ENCODE measurements around the gene AFM.

AFM gene

GRCh38 chr4:73439445-73439844 is 42.1 kb upstream of the AFM start:
- no peak for TF ChIP-seq MAX (IDR thresholded peaks at IDR 0.05; ENCODE audit: low read depth, low read length)
- no peak for TF ChIP-seq CTCF (IDR thresholded peaks at IDR 0.05; ENCODE audit: low read depth, low read length)
- TF ChIP-seq MYC (IDR thresholded peaks at IDR 0.05; ENCODE audit: low read depth, low read length), result no peak
- TF ChIP-seq POLR2A (IDR thresholded peaks at IDR 0.05; ENCODE audit: extremely low read depth, insufficient read length), result no peak

GRCh38 chr4:73439991-73440390 is 41.6 kb upstream of the AFM start:
- TF ChIP-seq MYC (IDR thresholded peaks at IDR 0.05; ENCODE audit: low read depth, low read length) (no peak), MAX (IDR thresholded peaks at IDR 0.05; ENCODE audit: low read depth, low read length) (no peak), CTCF (IDR thresholded peaks at IDR 0.05; ENCODE audit: low read depth, low read length) (no peak), POLR2A (IDR thresholded peaks at IDR 0.05; ENCODE audit: extremely low read depth, insufficient read length) (no peak)
- DNase-seq (ENCODE audit: low read depth), result no peak
- no peak overlapping the region for H3K4me3 ChIP-seq (ENCODE audit: low read depth, low read length)

More at GRCh38 chr4:73439445-73439844, 42.1 kb upstream of the AFM start:
- DNase-seq (ENCODE audit: low read depth), result no peak
- no peak overlapping the region for H3K4me3 ChIP-seq (ENCODE audit: low read depth, low read length)

GRCh38 chr4:73440653-73441052 is 40.9 kb upstream of the AFM start:
- TF ChIP-seq MAX (IDR thresholded peaks at IDR 0.05; ENCODE audit: low read depth, low read length) (no peak), POLR2A (IDR thresholded peaks at IDR 0.05; ENCODE audit: extremely low read depth, insufficient read length) (no peak), CTCF (IDR thresholded peaks at IDR 0.05; ENCODE audit: low read depth, low read length) (no peak), MYC (IDR thresholded peaks at IDR 0.05; ENCODE audit: low read depth, low read length) (no peak)
- H3K4me3 ChIP-seq (ENCODE audit: low read depth, low read length), result no peak overlapping the region
- DNase-seq (ENCODE audit: low read depth), result no peak

GRCh38 chr4:73442275-73442674 is 39.3 kb upstream of the AFM start:
- TF ChIP-seq CTCF (IDR thresholded peaks at IDR 0.05; ENCODE audit: low read depth, low read length) (no peak), MAX (IDR thresholded peaks at IDR 0.05; ENCODE audit: low read depth, low read length) (no peak), MYC (IDR thresholded peaks at IDR 0.05; ENCODE audit: low read depth, low read length) (no peak), POLR2A (IDR thresholded peaks at IDR 0.05; ENCODE audit: extremely low read depth, insufficient read length) (no peak)
- H3K4me3 ChIP-seq (ENCODE audit: low read depth, low read length), result no peak overlapping the region
- DNase-seq (ENCODE audit: low read depth), result no peak

GRCh38 chr4:73443224-73443623 is 38.3 kb upstream of the AFM start:
- DNase-seq (ENCODE audit: low read depth), result no peak
- TF ChIP-seq CTCF (IDR thresholded peaks at IDR 0.05; ENCODE audit: low read depth, low read length) (no peak), POLR2A (IDR thresholded peaks at IDR 0.05; ENCODE audit: extremely low read depth, insufficient read length) (no peak), MYC (IDR thresholded peaks at IDR 0.05; ENCODE audit: low read depth, low read length) (no peak), MAX (IDR thresholded peaks at IDR 0.05; ENCODE audit: low read depth, low read length) (no peak)
- no peak overlapping the region for H3K4me3 ChIP-seq (ENCODE audit: low read depth, low read length)

Data from NB4 (cell line).